ENCODE measurements around the gene POU6F2. TPM values are rescaled to one million over a fixed set of nuclear protein-coding genes. Genes with fewer than 3 reads are reported as not detected.

The POU6F2 gene
- total RNA-seq, 4 donors from 2014 or later, result 0.91 TPM; not detected in 3

DNA sequence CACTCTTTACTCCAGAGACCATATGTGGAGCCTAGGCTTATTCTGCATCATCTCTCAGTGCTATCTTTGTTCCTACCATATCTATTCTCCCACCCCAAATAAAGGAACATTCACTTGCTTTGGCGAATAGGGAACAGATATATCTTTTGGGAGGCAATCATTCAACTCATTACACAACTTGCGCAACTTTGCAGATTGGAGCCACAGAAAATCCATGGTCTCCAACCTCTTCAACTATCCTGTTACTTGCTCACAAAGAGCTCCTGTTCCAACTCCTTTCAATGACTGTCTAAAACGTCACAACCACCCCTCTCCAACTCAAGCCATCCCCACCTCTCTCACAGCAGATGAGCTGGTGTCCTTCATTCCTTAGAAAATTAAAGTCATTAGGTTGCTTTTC lies 203.7 kb downstream of the POU6F2 start:
- H3K27me3 ChIP-seq, result no peaks in the 10 kb centered on the region
- no peaks in the 10 kb centered on the region for H3K4me1 ChIP-seq
- no peak overlapping the region for H3K4me3 ChIP-seq
- H3K36me3 ChIP-seq, result no peaks in the 10 kb centered on the region
- no peak overlapping the region for H3K27ac ChIP-seq
- H3K9me3 ChIP-seq, result no peaks in the 10 kb centered on the region
- no peak for TF ChIP-seq POLR2A (IDR thresholded peaks at IDR 0.05)
- TF ChIP-seq, protein P1, sequence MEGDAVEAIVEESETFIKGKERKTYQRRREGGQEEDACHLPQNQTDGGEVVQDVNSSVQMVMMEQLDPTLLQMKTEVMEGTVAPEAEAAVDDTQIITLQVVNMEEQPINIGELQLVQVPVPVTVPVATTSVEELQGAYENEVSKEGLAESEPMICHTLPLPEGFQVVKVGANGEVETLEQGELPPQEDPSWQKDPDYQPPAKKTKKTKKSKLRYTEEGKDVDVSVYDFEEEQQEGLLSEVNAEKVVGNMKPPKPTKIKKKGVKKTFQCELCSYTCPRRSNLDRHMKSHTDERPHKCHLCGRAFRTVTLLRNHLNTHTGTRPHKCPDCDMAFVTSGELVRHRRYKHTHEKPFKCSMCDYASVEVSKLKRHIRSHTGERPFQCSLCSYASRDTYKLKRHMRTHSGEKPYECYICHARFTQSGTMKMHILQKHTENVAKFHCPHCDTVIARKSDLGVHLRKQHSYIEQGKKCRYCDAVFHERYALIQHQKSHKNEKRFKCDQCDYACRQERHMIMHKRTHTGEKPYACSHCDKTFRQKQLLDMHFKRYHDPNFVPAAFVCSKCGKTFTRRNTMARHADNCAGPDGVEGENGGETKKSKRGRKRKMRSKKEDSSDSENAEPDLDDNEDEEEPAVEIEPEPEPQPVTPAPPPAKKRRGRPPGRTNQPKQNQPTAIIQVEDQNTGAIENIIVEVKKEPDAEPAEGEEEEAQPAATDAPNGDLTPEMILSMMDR (IDR thresholded peaks at IDR 0.05), result no peak
- intact Hi-C loops (cut with DNase I; ENCODE audit: low total_unique reads), result no loop called here
- DNase-seq, result no peak

DNA sequence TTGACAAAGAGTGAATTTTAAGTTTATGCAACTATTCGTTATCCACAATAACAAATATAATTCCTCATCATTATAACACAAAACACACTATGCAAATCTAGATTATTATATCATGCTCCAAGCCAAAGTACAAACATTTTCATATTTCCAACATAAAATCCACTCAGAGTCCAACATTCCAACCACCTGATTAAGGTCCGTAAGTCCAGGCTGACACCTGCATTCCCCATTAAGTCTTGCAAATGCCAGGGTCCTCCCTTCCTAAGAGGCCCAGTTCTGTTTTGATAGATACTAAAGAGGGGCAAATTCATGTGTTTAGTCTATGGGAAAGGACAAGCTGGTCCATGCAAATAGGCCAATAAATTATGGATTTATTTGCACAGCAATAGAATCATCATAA lies 206.1 kb downstream of the POU6F2 start:
- TF ChIP-seq, protein P1 (IDR thresholded peaks at IDR 0.05), result no peak
- TF ChIP-seq POLR2A (IDR thresholded peaks at IDR 0.05), result no peak
- Histone ChIP-seq H3K9me3 (no peaks in the 10 kb centered on the region), H3K4me3 (no peak overlapping the region), H3K27ac (no peak overlapping the region), H3K36me3 (no peaks in the 10 kb centered on the region), H3K27me3 (no peaks in the 10 kb centered on the region), H3K4me1 (no peaks in the 10 kb centered on the region)
- DNase-seq, result no peak
- intact Hi-C loops (cut with DNase I; ENCODE audit: low total_unique reads), result no loop called here

DNA sequence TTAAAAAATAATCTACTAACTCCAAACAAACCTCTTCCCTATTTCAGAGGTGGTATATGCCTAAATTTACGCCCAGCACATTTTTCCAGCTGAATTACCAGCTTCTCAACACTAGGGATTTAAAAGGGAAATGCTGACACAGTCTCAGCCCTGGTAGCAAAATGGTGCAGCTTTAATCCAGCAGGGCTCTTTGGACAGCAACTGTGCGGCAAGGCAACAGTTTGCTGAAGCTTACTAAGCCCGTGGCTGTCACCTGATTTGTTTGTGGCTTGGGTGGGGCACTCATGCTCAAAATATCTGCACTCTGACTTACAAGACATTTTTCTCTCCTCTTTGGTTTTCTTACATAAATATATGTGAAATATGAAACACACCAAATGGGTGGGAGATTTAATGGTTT lies 206.7 kb downstream of the POU6F2 start:
- intact Hi-C loops (cut with DNase I; ENCODE audit: low total_unique reads), result no loop called here
- H3K4me1 ChIP-seq, result no peaks in the 10 kb centered on the region
- no peaks in the 10 kb centered on the region for H3K9me3 ChIP-seq
- no peaks in the 10 kb centered on the region for H3K36me3 ChIP-seq
- no peak overlapping the region for H3K27ac ChIP-seq
- DNase-seq, result no peak
- TF ChIP-seq, protein P1 (IDR thresholded peaks at IDR 0.05), result no peak
- no peak for TF ChIP-seq POLR2A (IDR thresholded peaks at IDR 0.05)
- H3K4me3 ChIP-seq, result no peak overlapping the region
- no peaks in the 10 kb centered on the region for H3K27me3 ChIP-seq

DNA sequence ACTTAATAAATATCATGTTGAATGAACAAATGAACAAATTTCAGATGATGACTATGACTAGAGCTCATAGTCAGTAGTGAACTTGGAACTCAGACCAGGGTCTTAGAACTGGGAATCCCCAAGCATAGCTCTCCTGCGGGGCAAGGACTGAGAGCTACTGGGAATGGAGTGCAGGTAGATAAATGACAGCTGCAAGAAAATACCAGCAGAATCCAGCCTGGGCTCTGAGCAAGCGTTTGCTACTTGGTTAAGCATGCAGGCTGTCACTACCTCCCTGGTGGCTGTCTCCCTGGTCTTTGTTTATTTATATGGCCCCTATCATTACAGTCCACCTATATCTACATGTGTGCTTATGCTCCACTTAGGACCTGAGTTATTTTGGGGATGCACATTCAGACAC lies 208.4 kb downstream of the POU6F2 start:
- Histone ChIP-seq H3K36me3 (no peaks in the 10 kb centered on the region), H3K9me3 (no peaks in the 10 kb centered on the region), H3K4me1 (no peaks in the 10 kb centered on the region), H3K27ac (no peak overlapping the region), H3K4me3 (no peak overlapping the region), H3K27me3 (no peaks in the 10 kb centered on the region)
- no peak for DNase-seq
- intact Hi-C loops (cut with DNase I; ENCODE audit: low total_unique reads), result no loop called here
- TF ChIP-seq POLR2A (IDR thresholded peaks at IDR 0.05), result no peak

DNA sequence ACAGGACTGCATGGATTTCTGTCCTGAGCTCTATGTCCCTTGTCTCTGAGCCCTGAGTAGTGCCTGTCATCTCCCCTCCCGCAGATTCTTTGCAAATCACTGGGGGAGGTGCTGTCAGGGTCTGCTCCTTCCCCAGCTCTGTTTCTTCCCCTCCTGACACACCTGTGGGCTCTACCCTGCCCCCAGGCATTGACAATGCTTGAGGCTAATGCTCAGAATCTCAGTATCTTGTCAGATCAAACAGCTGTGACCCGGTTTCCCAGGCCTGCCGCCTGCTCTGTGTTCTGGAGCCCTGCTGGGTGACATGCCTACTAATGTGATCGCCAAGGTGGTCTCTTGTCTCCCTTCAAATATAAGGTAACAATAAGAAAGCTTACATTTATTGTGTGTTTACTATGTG lies 209.0 kb downstream of the POU6F2 start:
- intact Hi-C loops (cut with DNase I; ENCODE audit: low total_unique reads), result no loop called here
- H3K9me3 ChIP-seq, result no peaks in the 10 kb centered on the region
- DNase-seq, result no peak
- TF ChIP-seq, protein P1 (IDR thresholded peaks at IDR 0.05), result no peak
- TF ChIP-seq POLR2A (IDR thresholded peaks at IDR 0.05), result no peak
- no peaks in the 10 kb centered on the region for H3K27me3 ChIP-seq
- no peaks in the 10 kb centered on the region for H3K4me1 ChIP-seq
- H3K36me3 ChIP-seq, result no peaks in the 10 kb centered on the region
- H3K27ac ChIP-seq, result no peak overlapping the region
- H3K4me3 ChIP-seq, result no peak overlapping the region

DNA sequence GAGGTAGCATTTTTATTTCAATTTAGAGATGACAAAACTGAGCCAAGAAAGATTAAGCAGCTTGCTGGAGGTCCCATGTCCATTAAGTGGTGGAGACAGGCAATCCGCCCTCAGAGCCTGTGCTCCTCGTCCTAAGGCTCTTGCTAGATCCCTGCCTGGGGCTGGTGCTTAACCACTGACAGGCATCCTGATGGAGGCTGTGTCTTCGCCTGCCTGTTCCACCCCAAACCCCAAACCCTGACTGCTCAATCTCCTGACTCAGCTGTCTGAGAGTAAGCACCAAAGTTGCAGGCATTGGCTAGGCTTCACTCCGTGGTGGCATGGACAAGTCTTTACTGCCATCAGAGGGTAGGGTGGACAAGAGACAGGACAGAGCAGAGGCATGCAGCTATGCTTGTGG lies 209.4 kb downstream of the POU6F2 start:
- no peaks in the 10 kb centered on the region for H3K4me1 ChIP-seq
- no peak for DNase-seq
- intact Hi-C loops (cut with DNase I; ENCODE audit: low total_unique reads), result no loop called here
- H3K9me3 ChIP-seq, result no peaks in the 10 kb centered on the region
- no peaks in the 10 kb centered on the region for H3K27me3 ChIP-seq
- H3K27ac ChIP-seq, result no peak overlapping the region
- H3K36me3 ChIP-seq, result no peaks in the 10 kb centered on the region
- no peak for TF ChIP-seq POLR2A (IDR thresholded peaks at IDR 0.05)
- H3K4me3 ChIP-seq, result no peak overlapping the region
